Measurements from ENCODE around the gene GRB10.
A peak's percentile ranks its signal among the peaks of the same experiment; 100 is the strongest.

The GRB10 gene

GRCh38 chr7:50651271-50651989 is 131.3 kb downstream of the GRB10 start:
- no peak for DNase-seq

GRCh38 chr7:50650057-50650664 is 132.5 kb downstream of the GRB10 start:
- DNase-seq, result no peak

GRCh38 chr7:50649259-50649885 is 133.3 kb downstream of the GRB10 start:
- DNase-seq, result no peak

GRCh38 chr7:50648570-50649169 is 134.0 kb downstream of the GRB10 start:
- no peak for DNase-seq

- DNase-seq, result no peak
These were observed 134.6 kb downstream of the GRB10 start for GRCh38 chr7:50648076-50648475.

GRCh38 chr7:50647286-50647980 is 135.3 kb downstream of the GRB10 start:
- DNase-seq, result no peak

- DNase-seq, result no peak
These were observed 136.6 kb downstream of the GRB10 start for GRCh38 chr7:50646069-50646468.

- DNase-seq, result no peak
These were observed 137.5 kb downstream of the GRB10 start for GRCh38 chr7:50645186-50645585.

GRCh38 chr7:50644586-50644985 is 138.1 kb downstream of the GRB10 start:
- DNase-seq, result no peak

GRCh38 chr7:50644114-50644513 is 138.6 kb downstream of the GRB10 start:
- no peak for DNase-seq

GRCh38 chr7:50641442-50642405 is 141.0 kb downstream of the GRB10 start:
- no peak for DNase-seq

GRCh38 chr7:50640779-50641178 is 141.9 kb downstream of the GRB10 start:
- no peak for DNase-seq

GRCh38 chr7:50640256-50640655 is 142.4 kb downstream of the GRB10 start:
- no peak for DNase-seq

GRCh38 chr7:50637725-50638643 is 144.7 kb downstream of the GRB10 start:
- no peak for DNase-seq

- DNase-seq, result no peak
These were observed 148.3 kb downstream of the GRB10 start for GRCh38 chr7:50634378-50634777.

- DNase-seq, result no peak
These were observed 149.3 kb downstream of the GRB10 start for GRCh38 chr7:50633414-50633710.

- DNase-seq, result peak in 1 of 2 experiments; percentile 40
These were observed 149.9 kb downstream of the GRB10 start for GRCh38 chr7:50632561-50633413.

GRCh38 chr7:50631639-50632038 is 151.1 kb downstream of the GRB10 start:
- DNase-seq, result no peak

- no peak for DNase-seq
These were observed 151.6 kb downstream of the GRB10 start for GRCh38 chr7:50631100-50631499.

Measured in SW 1271 (cell line).